Lung (tissue), 12 donors: ENCODE data around the gene AXIN1. TPM values are rescaled to one million over a fixed set of nuclear protein-coding genes. Genes with fewer than 3 reads are reported as not detected.
A peak's percentile ranks its signal among the peaks of the same experiment; 100 is the strongest.

Source experiments
- ATAC-seq: fragments of 200-7000 bp; cut with Tn5 transposase; one replicate; pipeline ENCODE4 v1.9.1; 2020; ENCODE audit warnings: moderate number of reproducible peaks; ENCODE audit not compliant: insufficient read depth, low FRiP score
- DNase-seq, 3 donors: peaks; one replicate each; pipeline ENCODE4 v3.0.0-alpha.2; 2013 to 2017
- H3K27ac ChIP-seq, 2 donors: one replicate each; pipeline ENCODE4 v1.5.1; 2013; ENCODE audit warnings: mild to moderate bottlenecking in 2 of 2, moderate library complexity in 2 of 2, control low read depth in 1 of 2, inconsistent platforms in 1 of 2, low read depth in 1 of 2, low read length in 1 of 2
- H3K27me3 ChIP-seq, 3 donors: one replicate each; pipeline ENCODE4 v1.5.1; 2013; ENCODE audit warnings: low read length in 2 of 3; ENCODE audit not compliant: control insufficient read depth in 3 of 3, insufficient read depth in 3 of 3
- H3K36me3 ChIP-seq, 4 donors: one replicate each; pipeline ENCODE4 v1.5.1; 2013; ENCODE audit warnings: low read length in 4 of 4, mild to moderate bottlenecking in 1 of 4, moderate library complexity in 1 of 4; ENCODE audit not compliant: control insufficient read depth in 4 of 4, insufficient read depth in 4 of 4
- H3K4me1 ChIP-seq, 5 donors: one replicate each; pipeline ENCODE4 v1.5.1; 2013; ENCODE audit warnings: low read length in 5 of 5, mild to moderate bottlenecking in 2 of 5, moderate library complexity in 1 of 5; ENCODE audit not compliant: control insufficient read depth in 5 of 5, insufficient read depth in 5 of 5
- H3K4me3 ChIP-seq: one replicate; pipeline ENCODE4 v1.5.1; 2013; ENCODE audit warnings: mild to moderate bottlenecking, control low read depth, moderate library complexity
- H3K9ac ChIP-seq, 2 donors: one replicate each; pipeline ENCODE4 v1.5.1; 2013; ENCODE audit warnings: low read length in 2 of 2, control low read depth in 1 of 2; ENCODE audit not compliant: insufficient read depth in 1 of 2
- H3K9me3 ChIP-seq, 4 donors: one replicate each; pipeline ENCODE4 v1.5.1; 2013; ENCODE audit warnings: low read length in 3 of 4, mild to moderate bottlenecking in 1 of 4, moderate library complexity in 1 of 4; ENCODE audit not compliant: control insufficient read depth in 4 of 4, insufficient read depth in 3 of 4
- WGBS, 2 donors: extraction: QIAGEN DNeasy Blood & Tissue Kit; methylation state at CpG; one replicate each; pipeline ENCODE4 v1.1.7; 2013; 5-methylcytosine and 5-hydroxymethylcytosine counted together
- polyA plus RNA-seq, 2 donors: library from polyadenylated mRNA; stranded (reverse); fragments of 200-250 nt; gene quantifications; one replicate each; pipeline ENCODE4 v1.2.1, GENCODE V29; 2013
- total RNA-seq, 2 donors: library from RNA; depleted of rRNA in 1 of 2; stranded (reverse); fragments of >200 nt in 1 of 2; gene quantifications; one replicate each; pipeline ENCODE4 v1.2.1, GENCODE V29; 2014 to 2021
- TF ChIP-seq, protein P1 (sequence below): IDR thresholded peaks from 2 replicates; pipeline ENCODE4 v1.5.1; 2012; ENCODE audit warnings: mild to moderate bottlenecking; ENCODE audit errors: control extremely low read depth, extremely low read depth
- donor health status: control.
- donor health status: control.
- donor health status: Bipolar disorder and iron deficiency.
- donor health status: healthy.
- donor health status: DM: yes; HTN: yes; CAD: no.

AXIN1 gene
- total and polyA plus RNA-seq, 4 donors = 16.9 to 25.9 (median 19.4) TPM

DNA sequence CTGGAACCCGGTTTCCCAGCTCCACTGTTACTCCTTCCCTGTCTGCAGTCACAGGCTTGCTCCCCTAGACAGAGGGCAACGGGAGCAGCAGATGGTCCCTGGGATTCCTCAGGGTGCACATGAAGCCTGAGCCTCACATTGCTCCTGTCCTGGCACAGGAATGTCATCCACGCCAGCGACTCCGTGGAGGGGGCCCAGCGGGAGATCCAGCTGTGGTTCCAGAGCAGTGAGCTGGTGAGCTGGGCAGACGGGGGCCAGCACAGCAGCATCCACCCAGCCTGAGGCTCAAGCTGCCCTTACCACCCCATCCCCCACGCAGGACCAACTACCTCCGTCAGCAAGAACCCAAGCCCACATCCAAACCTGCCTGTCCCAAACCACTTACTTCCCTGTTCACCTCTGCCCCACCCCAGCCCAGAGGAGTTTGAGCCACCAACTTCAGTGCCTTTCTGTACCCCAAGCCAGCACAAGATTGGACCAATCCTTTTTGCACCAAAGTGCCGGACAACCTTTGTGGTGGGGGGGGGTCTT, 47.6 kb upstream of the AXIN1 start:
- H3K27ac ChIP-seq = peak overlapping the region in 1 of 2 donors; percentile 62
- DNase-seq = no peak
- TF ChIP-seq, protein P1, sequence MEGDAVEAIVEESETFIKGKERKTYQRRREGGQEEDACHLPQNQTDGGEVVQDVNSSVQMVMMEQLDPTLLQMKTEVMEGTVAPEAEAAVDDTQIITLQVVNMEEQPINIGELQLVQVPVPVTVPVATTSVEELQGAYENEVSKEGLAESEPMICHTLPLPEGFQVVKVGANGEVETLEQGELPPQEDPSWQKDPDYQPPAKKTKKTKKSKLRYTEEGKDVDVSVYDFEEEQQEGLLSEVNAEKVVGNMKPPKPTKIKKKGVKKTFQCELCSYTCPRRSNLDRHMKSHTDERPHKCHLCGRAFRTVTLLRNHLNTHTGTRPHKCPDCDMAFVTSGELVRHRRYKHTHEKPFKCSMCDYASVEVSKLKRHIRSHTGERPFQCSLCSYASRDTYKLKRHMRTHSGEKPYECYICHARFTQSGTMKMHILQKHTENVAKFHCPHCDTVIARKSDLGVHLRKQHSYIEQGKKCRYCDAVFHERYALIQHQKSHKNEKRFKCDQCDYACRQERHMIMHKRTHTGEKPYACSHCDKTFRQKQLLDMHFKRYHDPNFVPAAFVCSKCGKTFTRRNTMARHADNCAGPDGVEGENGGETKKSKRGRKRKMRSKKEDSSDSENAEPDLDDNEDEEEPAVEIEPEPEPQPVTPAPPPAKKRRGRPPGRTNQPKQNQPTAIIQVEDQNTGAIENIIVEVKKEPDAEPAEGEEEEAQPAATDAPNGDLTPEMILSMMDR = no peak
- H3K9me3 ChIP-seq = no peaks in the 10 kb centered on the region
- peaks cover 0 to 17% (median 0%) of the 10 kb centered on the region in 5 donors for H3K4me1 ChIP-seq
- H3K4me3 ChIP-seq = no peak overlapping the region
- WGBS, 2 donors = 64 to 79% methylated on average over 10 of the region's 10 CpGs
- ATAC-seq = no peak
- H3K36me3 ChIP-seq = peaks cover 0 to 8% (median 0%) of the 10 kb centered on the region in 4 donors
- no peaks in the 10 kb centered on the region for H3K27me3 ChIP-seq
- H3K9ac ChIP-seq = no peak overlapping the region

DNA sequence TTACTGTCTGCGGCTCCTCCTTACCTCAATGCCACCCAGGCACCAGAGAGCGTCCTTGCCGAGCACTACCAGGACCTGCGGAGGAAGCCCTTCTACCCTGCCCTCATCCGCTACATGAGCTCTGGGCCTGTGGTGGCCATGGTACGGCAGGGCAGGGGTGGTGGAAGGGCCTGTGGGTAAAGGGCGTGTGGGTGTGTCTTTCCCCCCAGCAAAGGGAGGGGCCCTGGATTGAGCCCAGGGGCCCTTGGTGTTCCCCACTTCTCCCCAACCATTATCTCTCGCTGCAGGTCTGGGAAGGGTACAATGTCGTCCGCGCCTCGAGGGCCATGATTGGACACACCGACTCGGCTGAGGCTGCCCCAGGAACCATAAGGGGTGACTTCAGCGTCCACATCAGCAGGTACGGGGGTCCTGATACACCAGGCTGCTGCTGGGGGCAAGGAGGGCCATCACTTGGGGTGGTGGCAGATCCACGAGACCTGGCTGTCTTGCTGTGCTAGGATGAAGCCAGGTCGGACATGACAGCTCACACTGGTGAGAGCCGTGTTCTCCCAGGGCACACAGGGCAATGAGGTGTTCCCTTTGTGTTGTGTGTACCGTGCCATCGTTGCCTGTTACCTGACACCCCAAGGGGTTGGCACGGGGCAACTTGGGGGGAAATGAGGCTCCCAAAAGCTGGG, 47.0 kb upstream of the AXIN1 start:
- peaks cover 0 to 17% (median 0%) of the 10 kb centered on the region in 5 donors for H3K4me1 ChIP-seq

DNA sequence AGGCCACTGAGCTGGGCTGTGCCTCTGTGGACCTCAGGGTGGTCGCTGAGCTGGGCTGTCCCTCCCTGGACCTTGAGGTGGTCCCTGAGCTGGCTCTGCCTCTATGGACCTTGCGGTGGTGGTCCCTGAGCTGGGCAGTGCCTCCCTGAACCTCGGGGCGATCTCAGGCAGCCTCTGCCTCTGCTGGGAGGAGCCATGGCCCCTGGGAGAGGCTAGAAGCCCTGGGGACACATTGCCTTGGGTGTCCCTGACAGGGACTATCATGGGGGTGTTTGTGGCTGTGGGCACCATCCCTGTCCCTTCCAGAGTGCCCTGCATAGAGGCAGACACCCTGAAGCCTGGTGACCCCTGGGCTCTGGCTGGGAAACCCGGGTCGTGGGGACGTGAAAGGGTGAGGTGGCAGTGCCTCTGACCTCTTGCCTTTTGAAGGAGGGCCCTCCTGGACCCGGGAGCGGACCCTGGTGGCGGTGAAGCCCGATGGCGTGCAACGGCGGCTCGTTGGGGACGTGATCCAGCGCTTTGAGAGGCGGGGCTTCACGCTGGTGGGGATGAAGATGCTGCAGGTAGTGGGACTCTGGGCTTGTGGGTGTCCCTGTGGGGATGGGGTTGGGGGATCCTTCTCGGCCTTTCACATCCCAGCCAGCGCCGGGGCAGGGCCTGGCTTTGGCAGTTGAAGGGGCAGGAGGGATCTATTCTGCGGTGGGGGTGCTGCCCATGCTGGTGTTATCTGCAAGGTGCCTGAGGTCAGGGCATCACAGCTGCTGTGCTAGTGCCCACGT, 46.2 kb upstream of the AXIN1 start:
- Histone ChIP-seq H3K27me3 (no peaks in the 10 kb centered on the region), H3K4me3 (no peak overlapping the region), H3K36me3 (peaks cover 0 to 8% (median 0%) of the 10 kb centered on the region in 4 donors), H3K4me1 (peaks cover 0 to 17% (median 0%) of the 10 kb centered on the region in 5 donors), H3K9me3 (no peaks in the 10 kb centered on the region), H3K9ac (no peak overlapping the region), H3K27ac (no peak overlapping the region)
- TF ChIP-seq, protein P1 = no peak
- no peak for ATAC-seq
- DNase-seq = no peak
- WGBS, 2 donors = 82 to 84% methylated on average over 24 of the region's 24 CpGs

More for the DNA sequence above, 47.0 kb upstream of the AXIN1 start:
- no peaks in the 10 kb centered on the region for H3K27me3 ChIP-seq
- ATAC-seq = no peak
- no peaks in the 10 kb centered on the region for H3K9me3 ChIP-seq
- 86 to 89% methylated on average over 22 of the region's 22 CpGs for WGBS, 2 donors
- H3K27ac ChIP-seq = no peak overlapping the region
- TF ChIP-seq, protein P1 = no peak
- no peak overlapping the region for H3K9ac ChIP-seq
- DNase-seq = no peak
- peaks cover 0 to 8% (median 0%) of the 10 kb centered on the region in 4 donors for H3K36me3 ChIP-seq
- no peak overlapping the region for H3K4me3 ChIP-seq
